Stromal cell of bone marrow (primary cell): ENCODE data around the gene RNF217.
A peak's percentile ranks its signal among the peaks of the same experiment; 100 is the strongest.
"Not testable (repeated sequence)": the region's sequence is repeated elsewhere in the genome, so short reads cannot be mapped to it uniquely, and the experiment has no call there.

Source experiments
- DNase-seq: peaks from one replicate; pipeline ENCODE4 v3.0.0-alpha.2; 2012; ENCODE audit warnings: low read depth

RNF217 gene

DNA sequence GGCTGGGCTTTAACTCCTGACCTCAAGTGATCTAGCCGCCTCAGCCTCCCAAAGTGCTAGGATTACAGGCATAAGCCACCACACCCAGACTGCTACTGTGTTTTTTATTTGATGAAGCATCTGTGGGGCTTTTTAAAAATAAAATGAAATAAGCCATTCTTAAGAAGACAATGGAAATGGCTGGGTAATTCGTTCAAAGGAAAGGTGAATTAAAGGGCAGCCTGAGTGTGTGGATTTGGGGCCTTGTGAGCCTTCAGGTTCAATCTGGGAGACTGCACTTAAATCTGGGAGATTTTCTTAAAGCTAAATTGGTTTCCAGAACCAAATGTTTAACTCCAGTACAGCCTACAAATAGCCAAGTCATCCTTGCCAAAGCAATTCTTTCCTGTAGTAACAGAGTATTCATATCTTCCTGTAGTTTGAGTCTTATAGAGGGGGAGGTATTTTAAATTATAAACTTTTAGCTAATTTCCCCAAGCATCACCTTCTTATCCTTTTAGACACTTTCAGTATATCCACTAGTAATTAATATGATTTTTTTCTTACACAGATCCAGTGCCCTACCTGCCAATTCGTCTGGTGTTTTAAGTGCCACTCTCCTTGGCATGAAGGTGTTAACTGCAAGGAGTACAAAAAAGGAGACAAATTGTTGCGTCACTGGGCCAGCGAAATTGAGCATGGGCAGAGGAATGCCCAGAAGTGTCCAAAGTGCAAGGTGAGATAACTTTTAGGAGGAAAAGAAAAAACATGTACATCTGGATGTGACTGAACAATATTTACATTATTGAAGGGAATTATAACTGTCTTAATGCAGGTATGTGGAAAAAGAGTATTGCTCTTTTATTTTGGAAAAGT is 95.4 kb downstream of the RNF217 start:
- no peak for DNase-seq

DNA sequence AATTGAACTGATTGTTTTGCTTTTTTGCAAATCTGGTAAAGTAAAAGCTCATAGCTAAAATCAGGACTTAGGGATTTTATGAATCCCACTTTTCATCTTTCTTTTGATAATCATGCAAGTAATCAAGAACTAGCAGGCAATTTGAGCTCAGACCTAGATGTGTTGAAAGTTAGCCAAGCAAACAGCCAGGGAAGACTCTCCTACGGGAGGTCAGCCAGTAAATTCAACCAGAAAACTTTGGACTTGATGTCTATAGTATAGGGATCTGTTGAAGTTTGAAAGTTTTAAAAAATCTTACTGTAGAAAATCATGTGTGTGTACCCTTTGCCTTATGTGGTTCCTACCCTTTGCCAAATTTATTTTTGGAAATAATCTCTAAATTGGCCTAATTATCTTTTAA is 96.3 kb downstream of the RNF217 start:
- DNase-seq = no peak

DNA sequence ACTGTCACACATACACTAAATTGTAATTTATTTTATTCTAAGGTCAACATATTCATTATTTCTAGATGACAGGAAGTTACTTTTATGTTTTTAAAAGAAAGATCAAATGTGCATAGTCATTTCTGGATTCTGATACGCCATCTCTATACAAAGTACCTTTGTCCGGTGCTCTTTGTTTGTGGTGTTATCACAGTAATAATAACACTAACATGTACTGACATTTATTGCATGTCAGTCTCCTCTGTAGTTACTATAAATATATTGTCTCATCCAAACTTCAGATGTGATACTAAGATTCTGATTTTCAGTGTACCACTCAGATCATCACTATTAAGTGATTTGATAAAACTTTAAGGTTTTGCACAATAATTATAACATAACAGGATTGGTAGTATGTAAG is 101.1 kb downstream of the RNF217 start:
- DNase-seq = no peak

DNA sequence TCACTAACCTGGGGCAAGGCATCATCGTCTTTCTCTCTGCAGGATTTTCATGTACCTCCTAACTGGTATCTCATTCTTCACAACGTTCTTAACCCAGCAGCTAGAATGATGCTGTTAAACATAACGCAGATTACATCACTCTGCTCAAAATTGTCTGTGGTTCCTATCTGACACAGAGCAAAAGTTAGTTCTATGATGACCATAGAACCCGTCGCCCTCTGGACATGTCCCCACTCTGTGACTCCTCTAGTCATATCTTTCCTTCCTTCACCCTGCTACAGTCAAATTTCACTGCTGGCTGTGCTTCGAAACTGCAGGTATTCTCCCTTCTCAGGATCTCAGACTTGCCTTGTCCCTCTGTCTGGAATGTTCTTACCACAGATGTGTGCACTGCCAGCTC is 103.9 kb downstream of the RNF217 start:
- DNase-seq = no peak

DNA sequence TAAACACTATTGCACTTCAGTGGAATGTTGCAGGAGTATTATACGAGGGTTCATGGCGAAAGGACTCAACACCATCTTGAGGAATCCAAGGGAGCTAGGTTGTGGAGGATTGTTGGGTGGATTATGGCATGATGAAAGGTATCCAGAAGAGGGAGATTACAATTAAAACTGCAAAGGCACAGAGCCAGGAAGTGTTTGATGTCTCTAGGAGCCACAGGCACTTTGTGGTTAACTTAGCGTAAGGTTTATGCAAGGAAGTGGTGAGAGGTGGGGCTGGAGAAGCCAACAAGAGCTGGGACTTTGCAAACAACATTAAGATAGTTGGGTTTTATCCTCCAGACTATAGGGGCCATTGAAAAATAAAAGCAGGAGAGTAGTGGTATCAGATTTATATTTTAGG is 104.7 kb downstream of the RNF217 start:
- no peak for DNase-seq

DNA sequence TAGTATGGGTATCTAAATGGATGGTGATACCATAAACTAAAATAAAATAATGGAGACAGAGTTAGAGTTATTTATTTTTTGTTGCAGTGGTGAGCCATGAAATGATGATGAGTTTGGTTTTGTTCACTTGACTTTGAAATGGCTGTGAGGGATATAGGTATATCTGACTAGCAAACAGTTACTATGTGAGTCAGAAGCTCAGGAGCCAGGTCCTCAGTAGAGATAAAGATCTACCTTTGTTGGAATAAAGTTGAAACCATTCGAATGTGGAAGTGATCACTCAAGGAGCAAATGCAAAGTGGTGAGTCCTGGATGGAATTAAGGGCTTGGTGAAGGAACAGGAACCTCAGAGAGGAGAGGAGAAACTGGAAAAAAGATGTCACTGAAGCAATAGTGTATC is 105.3 kb downstream of the RNF217 start:
- DNase-seq = no peak

DNA sequence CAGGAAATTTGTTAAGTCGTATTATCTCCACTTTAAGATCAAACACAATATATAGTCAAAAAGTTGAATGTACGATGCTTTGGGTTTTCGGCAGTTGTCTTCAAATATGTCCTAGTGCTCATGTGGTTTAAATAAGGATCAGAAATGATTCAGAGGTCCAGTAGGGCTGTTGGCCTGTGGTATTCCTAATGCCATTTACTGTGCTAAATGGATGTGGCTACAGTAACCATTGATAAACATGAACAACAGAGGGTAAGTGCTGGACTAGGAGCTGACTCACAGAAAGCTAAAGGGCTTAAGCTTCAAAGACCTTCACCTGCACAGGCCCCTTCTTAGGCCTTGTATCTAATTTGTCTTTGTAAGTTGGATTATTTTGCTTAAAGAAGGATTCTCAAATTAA is 110.8 kb downstream of the RNF217 start:
- DNase-seq = no peak

DNA sequence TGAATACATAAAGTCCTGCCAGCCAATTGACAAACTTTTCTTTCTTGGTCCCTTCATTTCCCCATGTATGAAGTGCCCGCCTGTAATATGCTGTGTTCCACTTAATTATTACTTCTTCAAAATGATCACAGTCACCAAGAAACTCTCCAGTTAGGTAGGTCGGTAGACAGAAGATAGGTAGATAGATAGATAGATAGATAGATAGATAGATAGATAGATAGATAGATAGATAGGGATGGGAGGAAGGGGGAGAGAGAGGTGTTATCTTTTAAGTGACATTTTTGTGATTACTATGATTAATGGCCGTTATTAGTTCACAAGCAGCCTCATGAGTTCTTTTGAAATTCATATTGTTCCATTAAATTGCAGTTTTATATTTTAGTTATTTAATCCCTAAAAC is 111.9 kb downstream of the RNF217 start:
- no peak for DNase-seq

DNA sequence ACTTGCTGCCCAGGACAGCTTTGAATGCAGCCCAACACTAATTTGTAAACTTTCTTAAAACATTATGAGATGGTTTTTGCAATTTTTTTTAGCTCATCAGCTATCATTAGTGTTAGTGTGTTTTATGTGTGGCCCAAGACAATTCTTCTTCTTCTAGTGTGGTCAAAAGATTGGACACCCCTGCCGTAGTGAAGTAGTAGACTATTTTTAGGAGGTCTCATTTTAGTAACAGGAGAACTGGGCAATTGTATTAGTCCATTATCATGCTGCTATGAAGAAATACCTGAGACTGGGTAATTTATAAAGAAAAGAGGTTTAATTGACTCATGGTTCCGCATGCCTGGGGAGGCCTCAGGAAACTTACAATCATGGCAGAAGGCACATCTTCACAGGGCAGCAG is 112.8 kb downstream of the RNF217 start:
- not testable (repeated sequence) for DNase-seq

DNA sequence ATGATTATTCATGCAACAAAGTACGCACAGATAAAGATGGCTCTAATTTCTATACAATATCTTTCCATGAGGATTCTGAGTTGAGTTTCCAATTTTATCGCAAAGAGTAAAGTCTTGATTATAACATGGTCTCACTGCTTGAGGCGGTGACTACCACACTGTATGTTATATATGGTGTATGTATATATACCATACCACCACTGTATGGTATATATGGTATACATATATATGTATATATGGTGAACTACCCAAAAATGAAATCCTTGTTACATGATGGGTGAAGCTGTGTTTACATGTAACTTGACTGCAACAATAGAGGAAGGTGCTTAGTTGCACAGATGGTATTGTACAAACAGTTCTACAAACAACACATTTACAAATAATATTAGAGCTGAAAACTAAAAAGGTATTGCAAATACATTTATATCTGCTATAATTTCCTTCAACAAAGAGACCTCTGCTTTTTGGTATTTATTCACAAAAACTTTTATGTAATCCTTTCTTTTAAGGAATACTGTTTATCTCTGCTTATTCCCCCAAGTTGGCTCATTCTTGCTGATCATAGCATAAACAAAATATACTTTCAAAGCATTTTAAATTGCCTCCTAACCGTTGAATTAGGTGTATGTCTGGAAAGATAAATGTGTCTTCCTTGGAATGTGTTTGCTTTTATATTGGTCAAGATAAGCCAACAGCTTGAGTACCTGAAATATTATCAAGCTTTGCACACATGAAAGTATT is 113.7 kb downstream of the RNF217 start:
- no peak for DNase-seq

DNA sequence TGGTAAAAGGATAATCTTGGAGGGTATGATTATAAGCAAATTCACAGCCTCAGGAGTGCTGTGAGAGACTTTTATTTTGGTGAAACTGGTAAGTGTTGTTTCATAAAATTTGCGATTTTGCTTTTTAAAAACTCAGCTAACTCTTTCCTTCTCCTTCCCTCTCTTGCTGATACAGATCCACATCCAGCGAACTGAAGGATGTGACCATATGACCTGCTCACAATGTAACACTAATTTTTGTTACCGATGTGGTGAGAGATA is 114.2 kb downstream of the RNF217 start:
- DNase-seq = no peak

DNA sequence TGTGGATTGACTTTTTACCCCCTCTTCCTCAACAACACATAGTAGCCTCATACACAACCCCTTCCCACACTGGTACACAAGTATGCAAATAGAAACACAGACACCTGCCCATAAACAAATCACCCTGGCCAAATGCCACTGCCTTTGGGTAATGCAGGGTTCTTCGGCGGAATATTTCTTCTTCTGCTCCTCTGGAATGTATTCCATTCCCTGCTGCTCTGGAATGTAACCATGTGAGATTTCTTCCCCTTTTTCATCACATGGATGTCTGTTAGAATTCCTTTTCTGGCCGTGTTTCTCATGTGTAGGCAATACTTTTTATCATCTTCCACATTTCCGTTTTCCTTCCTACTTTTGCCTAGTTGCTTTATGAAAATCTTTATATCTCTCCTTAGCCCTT is 115.2 kb downstream of the RNF217 start:
- DNase-seq = no peak

DNA sequence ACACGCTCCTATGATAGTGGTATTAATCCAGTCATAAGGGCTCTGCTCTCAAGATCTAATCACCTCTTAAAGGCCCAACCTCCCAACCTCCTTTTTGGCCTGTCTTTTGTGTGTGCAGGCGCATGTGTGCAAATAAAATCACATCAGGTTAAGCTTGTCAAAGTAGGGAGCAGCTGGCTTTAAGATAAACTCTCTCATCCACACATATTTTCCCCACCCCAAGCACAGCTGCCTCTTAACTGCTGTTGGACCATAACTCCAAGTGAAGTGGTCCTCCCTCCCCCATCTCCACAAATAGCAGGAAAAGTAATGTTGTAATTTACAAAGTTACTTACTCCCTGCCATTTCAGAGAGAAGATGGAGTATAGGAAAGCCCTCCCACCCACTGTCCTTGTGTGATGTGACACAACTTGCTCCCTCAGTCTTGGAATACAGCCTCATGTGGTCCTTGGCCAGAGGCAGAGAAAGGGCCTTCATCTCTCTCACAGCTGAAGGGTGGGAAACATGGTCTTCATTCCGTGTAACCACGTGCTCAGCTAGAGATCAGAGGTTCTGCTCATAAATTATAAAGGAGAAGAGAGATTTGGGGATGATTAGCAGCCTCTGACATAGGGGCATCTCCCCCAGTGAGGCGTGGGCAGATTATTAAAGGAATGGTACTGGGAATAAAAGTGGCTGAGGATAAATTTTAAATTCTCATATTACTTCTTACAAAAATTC is 116.5 kb downstream of the RNF217 start:
- DNase-seq = no peak

DNA sequence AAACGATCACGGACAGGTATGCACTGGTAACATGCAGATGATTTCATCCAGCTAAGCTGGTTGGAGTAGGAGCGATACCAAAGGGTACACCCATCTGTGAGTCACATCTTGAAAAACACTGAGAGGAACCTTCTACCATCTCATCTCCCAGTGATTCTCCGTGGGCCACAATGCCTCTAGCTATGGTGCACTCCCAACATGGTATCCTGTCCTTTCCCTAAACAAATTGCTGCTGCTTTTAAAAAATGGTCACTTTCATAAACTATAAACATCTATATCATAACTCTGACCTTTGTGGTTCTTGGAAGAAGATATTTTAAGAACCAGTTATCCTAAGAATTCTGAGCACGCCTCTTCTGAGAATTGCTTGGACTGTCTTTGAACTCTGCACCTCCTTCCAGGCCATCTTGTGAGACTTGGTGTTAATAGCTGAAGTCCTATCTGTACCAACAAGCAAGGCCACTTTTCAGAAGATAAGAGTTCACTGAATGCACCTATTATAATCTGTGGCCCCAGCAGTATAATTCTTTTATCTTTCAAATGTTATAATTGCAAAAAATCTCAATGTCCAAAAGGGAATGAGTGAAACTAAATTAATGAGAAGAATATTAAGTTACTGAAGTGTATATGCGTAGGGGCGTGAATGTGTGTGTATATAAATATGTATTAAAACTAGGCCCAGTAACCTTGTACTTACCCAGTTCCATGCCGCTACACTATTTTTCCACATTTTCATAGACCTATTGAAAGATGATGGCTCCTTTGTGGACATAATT is 120.9 kb downstream of the RNF217 start:
- no peak for DNase-seq

DNA sequence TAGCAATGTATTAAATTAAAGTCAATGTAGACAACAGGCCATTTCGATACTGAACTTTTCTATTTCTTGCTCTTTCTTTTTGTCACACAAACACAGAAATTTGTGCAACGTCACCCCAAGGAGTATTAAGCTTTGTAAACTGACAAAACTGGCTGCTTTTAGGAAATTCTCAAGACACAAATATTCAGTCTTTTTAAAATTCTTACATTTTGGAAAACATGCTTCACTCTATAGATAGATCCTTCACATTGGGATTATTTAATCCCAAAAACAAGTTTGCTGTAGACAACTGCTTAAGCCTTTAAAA is 121.4 kb downstream of the RNF217 start:
- DNase-seq = no peak

DNA sequence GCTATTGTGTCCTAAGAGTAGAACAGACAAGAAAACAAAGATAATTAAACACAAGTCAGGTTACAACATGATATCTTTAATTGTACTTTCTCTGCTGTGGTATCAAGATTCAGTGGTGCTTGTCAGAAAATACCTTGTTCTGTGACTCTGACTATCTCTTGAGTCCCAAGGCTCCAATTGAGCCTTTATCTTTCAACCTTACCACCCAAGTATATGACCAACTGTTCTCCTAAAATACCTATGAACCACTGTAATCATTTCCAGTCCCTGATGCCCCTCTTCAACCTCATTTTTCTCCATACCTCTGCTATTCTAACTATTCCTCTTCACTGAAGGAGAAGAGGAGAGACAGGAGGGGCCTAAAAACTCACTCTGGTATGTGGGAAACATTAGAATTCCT is 124.5 kb downstream of the RNF217 start:
- DNase-seq = no peak

DNA sequence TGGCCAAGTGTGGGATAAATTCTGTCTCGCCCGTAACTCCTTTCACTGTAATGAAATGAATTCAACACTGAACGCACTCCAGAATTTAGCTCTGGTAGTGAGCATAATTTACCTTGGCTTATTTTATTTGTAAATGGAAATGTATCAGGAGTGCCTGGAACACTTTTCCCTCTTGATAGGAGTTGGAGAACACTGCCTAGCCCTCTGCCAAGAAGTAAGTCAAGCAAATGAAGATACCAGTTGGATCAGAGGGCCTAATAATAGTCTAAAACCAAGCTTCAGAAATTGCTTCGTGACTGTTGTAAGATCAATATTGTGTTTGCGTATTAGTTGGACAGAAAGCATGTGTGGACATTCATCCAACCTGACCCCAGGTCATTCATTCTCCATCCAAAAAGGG is 126.7 kb downstream of the RNF217 start:
- DNase-seq = no peak

DNA sequence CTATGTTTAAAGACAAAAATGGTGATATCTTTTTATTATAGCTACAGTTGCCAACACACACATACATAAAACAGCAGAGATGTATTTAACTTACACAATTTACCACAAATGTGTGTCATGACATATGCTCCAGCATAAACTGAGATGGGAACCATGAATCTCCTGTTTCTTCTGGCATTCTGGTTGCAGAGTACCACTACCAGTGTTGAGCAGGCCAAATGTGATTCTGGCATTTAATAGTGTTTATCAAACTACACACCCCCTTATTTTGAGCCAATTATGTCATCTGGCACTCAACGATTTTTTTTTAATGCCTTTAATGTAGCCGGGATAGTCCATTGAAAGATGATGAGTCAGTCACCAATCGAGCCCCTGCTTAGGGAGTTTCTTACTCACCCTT is 132.3 kb downstream of the RNF217 start:
- no peak for DNase-seq

DNA sequence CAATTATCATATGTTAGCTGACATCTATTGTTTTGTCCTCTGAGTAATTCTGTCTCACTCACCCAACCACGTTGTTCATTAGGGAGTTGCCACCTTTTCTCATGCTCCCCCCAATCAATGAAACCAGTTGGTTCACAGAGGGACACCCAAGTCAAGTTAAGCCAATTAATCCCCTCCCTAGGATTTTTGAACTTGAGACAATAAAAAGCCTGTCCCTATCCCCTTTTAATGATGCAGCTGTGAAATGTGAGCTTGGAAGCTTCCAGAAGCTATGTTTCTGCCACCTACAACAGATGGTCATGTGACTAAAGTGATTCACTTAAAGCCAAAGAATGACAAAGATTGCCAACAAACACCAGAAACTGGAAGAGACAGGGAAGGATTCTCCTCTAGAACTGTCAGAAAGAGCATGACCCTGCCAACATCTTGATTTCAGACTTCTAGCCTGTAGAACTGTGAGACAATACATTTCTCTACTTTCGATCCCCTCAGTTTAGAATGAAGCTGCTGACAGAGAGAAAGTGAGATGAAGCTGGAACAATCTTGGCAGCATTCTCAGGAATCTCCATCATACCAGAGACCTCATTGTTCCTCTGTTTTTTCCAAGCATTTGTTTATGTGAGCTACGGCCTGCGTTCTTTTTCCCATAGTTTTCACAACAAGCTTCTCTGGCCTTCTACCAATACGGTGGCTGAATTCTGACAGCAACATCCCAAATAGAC is 133.5 kb downstream of the RNF217 start:
- peak; percentile 43 for DNase-seq

DNA sequence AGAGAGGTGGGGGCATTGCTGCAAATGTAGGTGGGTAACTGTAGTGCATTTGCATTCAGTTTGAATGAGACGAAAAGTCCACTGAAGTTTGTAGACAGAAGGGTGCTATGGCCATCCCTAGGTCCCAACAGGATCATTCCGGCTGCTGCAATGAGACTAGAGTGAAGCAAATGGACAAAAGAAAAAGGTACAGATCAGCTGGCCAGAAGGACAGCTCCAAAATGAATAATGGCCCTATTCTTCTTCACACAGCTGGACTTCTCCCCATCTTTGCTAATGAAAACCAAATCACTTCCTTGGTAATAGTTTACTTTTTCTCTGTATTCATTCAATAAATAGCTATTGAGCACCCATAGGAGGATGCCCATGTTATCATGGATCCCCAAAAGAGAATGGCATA is 134.9 kb downstream of the RNF217 start:
- no peak for DNase-seq

DNA sequence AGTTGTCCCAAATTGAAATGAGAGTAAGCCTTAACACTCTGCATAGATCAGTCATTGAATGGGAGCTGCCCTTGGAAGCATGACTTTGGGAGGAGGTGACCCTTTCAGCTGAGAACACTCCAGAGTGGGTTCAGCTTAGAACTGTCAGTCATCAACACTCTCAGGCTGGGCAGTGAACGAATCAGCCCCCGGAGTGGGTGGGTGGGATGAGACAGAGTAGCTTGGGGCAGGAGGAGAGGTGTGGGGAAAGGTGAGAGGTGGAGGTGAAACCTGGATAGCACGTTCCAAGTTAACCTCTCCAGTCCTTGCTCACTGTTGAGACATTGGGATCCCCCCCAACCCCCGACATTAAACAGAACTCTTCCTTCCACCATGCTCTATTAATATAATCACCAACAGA is 136.0 kb downstream of the RNF217 start:
- DNase-seq = no peak
